A172 (cell line): ENCODE results near the gene ZNF408. TPM values are rescaled to one million over a fixed set of nuclear protein-coding genes. Genes with fewer than 3 reads are reported as not detected.
"Not testable (repeated sequence)": the region's sequence is repeated elsewhere in the genome, so short reads cannot be mapped to it uniquely, and the experiment has no call there.

ENCODE experiments used
- DNase-seq: peaks from one replicate; pipeline ENCODE4 v3.0.0-alpha.2; 2015; ENCODE audit warnings: low spot score
- total RNA-seq: library from RNA; depleted of rRNA; stranded (reverse); fragments of >200 nt; shearing (Covaris generic); gene quantifications from 2 replicates; pipeline ENCODE4 v1.2.3, GENCODE V29; 2014; rRNA removed

ZNF408 gene
- total RNA-seq: 7.9 and 14.2 TPM in 2 replicates

GRCh38 chr11:46700241-46701077 lies at the start of gene ZNF408, which contains the start of gene ARHGAP1:
ZNF408 (plus strand) TSS chr11:46701031; CDS start chr11:46701048, 17 bp downstream.
ARHGAP1 (minus strand) TSS chr11:46700619; CDS start chr11:46696107, 4,512 bp downstream.
- peak; percentile 98 for DNase-seq

DNA sequence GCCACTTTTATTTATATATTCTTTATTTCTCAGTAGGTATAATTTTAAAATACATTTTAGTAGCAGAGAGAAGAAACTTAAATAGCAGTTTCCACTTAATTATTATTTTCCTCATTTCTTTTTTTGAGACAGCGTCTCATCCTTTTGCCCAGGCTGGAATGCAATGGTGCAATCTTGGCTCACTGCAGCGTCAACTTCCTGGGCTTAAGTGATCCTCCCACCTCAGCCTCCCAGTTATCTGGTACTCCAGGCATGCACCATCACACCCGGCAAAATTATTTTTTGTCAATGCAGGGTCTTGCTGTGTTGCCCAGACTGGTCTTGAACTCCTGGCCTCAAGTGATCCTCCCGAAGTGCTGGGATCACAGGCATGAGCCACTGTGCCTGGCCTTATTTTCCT lies 45.2 kb upstream of the ZNF408 start:
- DNase-seq: no peak

GRCh38 chr11:46657186-46657585 lies 43.6 kb upstream of the ZNF408 start:
- DNase-seq: no peak

GRCh38 chr11:46658259-46658658 lies 42.6 kb upstream of the ZNF408 start:
- no peak for DNase-seq

DNA sequence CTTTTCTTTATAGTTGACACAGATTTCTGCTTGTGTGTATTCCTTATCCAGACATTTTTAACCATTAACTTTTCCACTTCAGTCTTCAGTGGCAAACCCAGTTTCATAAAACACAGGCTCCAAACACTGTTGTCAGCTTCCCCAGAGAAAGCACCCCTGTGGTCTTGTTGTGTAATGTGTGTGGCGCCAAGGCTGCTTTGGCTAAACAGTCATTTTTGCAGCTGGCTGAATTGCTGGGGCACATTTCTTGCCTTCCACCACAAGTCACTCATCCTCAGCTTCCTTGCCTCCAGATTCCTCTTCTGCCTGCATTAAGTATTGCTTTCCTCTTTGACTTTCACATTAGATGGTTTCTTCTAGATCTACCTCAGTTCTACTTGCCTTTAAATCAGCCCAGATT lies 40.9 kb upstream of the ZNF408 start:
- no peak for DNase-seq

DNA sequence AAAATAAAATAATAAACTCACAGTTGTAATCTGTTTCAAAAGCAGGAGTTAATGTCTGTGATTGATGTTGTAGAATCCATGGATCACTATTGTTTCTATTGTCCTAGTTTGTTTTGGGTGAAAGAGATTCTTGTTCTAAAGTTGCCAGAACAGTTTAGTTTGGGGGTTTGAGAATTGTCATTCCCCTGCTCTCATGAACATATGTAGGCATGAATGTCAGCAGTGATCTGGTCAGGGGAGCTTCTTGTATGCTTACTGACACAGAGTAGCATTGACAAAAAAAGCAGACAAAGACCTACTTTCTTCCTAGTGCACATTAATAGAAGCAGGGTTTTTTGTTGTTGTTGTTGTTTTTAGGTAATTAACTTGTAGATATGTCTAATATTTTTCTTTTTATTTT lies 39.0 kb upstream of the ZNF408 start:
- DNase-seq: no peak

GRCh38 chr11:46662366-46662765 lies 38.5 kb upstream of the ZNF408 start:
- DNase-seq: no peak

- DNase-seq: no peak
Measured at GRCh38 chr11:46663277-46663940, 37.4 kb upstream of the ZNF408 start.

GRCh38 chr11:46664612-46665011 lies 36.2 kb upstream of the ZNF408 start:
- no peak for DNase-seq

GRCh38 chr11:46665356-46665755 lies 35.5 kb upstream of the ZNF408 start:
- DNase-seq: no peak

- DNase-seq: no peak
Measured at GRCh38 chr11:46666516-46666915, 34.3 kb upstream of the ZNF408 start.

- no peak for DNase-seq
Measured at GRCh38 chr11:46667043-46667481, 33.8 kb upstream of the ZNF408 start.

- DNase-seq: no peak
Measured at GRCh38 chr11:46668480-46669085, 32.2 kb upstream of the ZNF408 start.

DNA sequence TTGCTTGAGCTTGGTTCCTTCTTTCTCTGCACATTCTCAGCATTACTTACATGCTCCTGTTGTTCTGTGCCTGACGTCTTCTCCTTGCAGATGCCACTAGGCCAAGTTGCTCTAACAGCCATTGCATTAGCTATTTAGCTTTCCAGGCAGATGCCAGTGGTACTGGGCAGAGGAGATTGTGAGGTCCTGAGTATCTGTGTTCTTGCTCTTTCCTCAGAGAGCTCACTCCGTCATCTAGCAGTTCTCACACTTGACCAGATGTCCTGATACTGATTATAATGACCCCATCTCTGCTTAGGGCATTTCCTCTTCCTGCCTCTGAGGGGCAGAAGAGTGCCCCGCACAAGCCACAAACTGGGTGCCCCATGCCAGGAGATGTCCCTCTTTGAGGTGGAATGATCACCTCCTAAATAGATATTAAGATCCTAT lies 31.1 kb upstream of the ZNF408 start:
- DNase-seq: no peak

- not testable (repeated sequence) for DNase-seq
Measured at GRCh38 chr11:46670521-46670920, 30.3 kb upstream of the ZNF408 start.

- no peak for DNase-seq
Measured at GRCh38 chr11:46671958-46672315, 28.9 kb upstream of the ZNF408 start.

- DNase-seq: no peak
Measured at GRCh38 chr11:46672381-46672839, 28.4 kb upstream of the ZNF408 start.

DNA sequence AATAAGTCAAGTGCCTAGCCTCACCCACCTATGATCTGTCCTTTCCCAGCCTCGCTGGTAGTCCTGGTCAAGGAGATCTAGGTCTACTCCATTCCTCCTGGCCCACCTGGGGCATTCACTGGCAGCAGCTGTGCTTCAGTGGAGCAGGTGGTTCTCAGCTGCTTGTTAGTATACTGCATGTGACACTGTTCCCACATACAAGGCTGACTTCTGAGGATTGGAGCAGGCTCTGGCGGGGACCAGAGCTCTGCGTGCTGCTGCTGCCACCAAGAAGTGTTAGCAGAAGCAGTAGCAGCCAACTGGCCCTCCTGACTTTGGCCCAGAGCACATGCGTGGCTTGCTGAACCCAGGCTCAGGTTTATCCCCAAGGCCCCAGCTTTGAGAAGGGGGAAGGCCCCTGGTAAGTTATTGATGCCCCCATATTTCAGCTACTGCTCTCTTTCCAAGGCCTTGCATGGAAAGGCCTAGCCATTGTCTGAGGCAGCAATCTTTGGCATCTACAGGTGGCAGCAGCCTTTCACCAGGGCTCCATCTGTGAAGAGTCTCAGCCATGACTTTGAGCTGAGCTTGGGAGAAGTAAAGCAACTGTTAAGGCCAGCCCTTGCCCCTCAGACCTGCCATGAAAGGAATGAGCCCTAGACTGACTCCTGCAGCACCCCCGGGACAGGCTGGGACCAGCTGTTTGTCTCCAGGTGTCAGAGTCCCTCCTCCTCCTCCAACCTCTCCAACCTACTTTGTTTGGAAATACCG lies 26.9 kb upstream of the ZNF408 start:
- no peak for DNase-seq

- DNase-seq: no peak
Measured at GRCh38 chr11:46674463-46675287, 26.2 kb upstream of the ZNF408 start.

DNA sequence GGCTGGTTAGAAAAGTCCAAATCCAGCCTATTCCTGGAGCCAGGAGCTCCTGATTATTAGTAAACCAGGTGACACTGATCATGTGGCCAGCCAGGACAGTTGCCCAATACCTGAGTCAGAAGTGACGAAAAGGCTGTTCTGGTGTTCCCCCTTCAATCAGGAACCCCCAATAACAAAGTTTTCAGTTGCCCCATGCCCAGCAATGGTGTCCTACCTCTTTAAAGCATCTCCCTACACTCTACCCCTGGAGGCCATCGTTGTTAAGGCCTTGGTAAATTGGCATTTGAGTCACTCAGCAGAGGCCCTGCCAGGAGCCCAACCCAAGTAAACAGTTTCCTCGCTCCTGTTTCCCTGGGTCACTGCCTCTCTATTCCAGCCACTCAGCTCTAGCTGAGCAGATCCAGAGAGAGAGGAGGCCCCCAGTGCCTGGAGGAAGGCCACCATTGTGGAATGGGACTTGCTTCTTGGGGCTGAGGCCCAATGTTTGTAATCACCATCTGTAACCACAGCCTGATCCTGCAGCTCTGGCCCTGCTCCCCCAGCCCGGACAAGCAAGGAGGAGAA lies 25.5 kb upstream of the ZNF408 start:
- DNase-seq: peak; percentile 38
